NB4 (cell line): ENCODE data around the gene PRR5L.

Source experiments
- CTCF ChIP-seq: IDR thresholded peaks from one replicate; pipeline ENCODE4 v1.5.1; 2012; ENCODE audit warnings: low read depth, low read length
- MYC ChIP-seq: IDR thresholded peaks from 2 replicates; pipeline ENCODE4 v1.6.1; 2011; ENCODE audit warnings: low read depth, low read length
- POLR2A ChIP-seq: IDR thresholded peaks from 2 replicates; pipeline ENCODE4 v1.6.1; 2011; ENCODE audit warnings: mild to moderate bottlenecking; ENCODE audit not compliant: insufficient read length; ENCODE audit errors: extremely low read depth
- TF ChIP-seq, protein P1 (sequence below): IDR thresholded peaks from 2 replicates; pipeline ENCODE4 v1.6.1; 2011; ENCODE audit warnings: low read depth, low read length

DNA sequence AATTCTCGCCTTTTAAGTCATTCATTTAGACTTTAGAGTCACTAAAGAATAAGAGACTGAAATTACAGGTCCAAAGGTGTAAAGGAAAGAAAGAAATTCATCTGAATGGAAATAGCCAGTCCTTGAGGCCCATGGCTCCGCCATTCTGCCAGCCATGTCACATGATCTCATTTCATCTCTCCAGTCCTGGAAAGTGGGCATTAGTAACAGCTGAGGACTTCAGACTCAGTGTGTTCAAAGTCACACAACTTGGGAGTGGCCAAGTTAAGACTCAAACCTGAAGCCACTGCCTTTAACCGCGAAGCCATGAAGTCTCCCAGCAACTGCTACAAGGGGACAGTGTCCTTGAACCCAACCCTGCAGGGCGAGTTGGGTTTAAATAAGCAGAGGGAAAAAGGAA lies 103.7 kb downstream of the PRR5L start:
- TF ChIP-seq CTCF: no peak
- no peak for TF ChIP-seq POLR2A
- TF ChIP-seq, protein P1, sequence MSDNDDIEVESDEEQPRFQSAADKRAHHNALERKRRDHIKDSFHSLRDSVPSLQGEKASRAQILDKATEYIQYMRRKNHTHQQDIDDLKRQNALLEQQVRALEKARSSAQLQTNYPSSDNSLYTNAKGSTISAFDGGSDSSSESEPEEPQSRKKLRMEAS: no peak
- no peak for TF ChIP-seq MYC
